Activated naive CD8-positive, alpha-beta T cell treated with anti-CD3 and anti-CD28 coated beads, Interleukin-2, amount 10 ng/mL, durations not matched to agents 7 days and 5 days (primary cell): Measurements from ENCODE around the gene COL12A1. TPM values are rescaled to one million over a fixed set of nuclear protein-coding genes. Genes with fewer than 3 reads are reported as not detected.

Source experiments
- ATAC-seq: fragments of 150-1000 bp; cut with Tn5 transposase; one replicate; pipeline ENCODE4 v1.10.0; 2021; ENCODE audit warnings: low read depth, moderate library complexity
- POLR2A ChIA-PET: fragments of 350-600 bp; sonication (Branson Sonifier 250); formaldehyde crosslinking; loops from one replicate; lab custom pipeline; 2021; ENCODE audit warnings: antibody characterized with exemption; lab: Charles Lee
- DNase-seq: peaks from one replicate; pipeline ENCODE4 v3.0.0; 2021
- H3K27ac Mint-ChIP-seq: one replicate; pipeline ENCODE4 v1.8.0; 2022; ENCODE audit warnings: mild to moderate bottlenecking, mixed read lengths
- H3K27me3 Mint-ChIP-seq: one replicate; pipeline ENCODE4 v1.8.0; 2022; ENCODE audit warnings: mild to moderate bottlenecking, moderate library complexity, mixed read lengths
- H3K36me3 Mint-ChIP-seq: one replicate; pipeline ENCODE4 v1.8.0; 2021; ENCODE audit warnings: mild to moderate bottlenecking, mixed read lengths
- H3K4me1 Mint-ChIP-seq: one replicate; pipeline ENCODE4 v1.8.0; 2021; ENCODE audit warnings: mixed read lengths
- H3K4me3 Mint-ChIP-seq: one replicate; pipeline ENCODE4 v1.8.0; 2022; ENCODE audit warnings: mild to moderate bottlenecking, moderate library complexity, mixed read lengths
- H3K9me3 Mint-ChIP-seq: one replicate; pipeline ENCODE4 v1.8.0; 2021; ENCODE audit warnings: mixed read lengths
- total RNA-seq, 2 experiments: library from RNA; stranded (reverse); gene quantifications; one replicate each; pipeline ENCODE4 v1.2.3, GENCODE V29; 2021

Gene COL12A1
- total RNA-seq = not detected

DNA sequence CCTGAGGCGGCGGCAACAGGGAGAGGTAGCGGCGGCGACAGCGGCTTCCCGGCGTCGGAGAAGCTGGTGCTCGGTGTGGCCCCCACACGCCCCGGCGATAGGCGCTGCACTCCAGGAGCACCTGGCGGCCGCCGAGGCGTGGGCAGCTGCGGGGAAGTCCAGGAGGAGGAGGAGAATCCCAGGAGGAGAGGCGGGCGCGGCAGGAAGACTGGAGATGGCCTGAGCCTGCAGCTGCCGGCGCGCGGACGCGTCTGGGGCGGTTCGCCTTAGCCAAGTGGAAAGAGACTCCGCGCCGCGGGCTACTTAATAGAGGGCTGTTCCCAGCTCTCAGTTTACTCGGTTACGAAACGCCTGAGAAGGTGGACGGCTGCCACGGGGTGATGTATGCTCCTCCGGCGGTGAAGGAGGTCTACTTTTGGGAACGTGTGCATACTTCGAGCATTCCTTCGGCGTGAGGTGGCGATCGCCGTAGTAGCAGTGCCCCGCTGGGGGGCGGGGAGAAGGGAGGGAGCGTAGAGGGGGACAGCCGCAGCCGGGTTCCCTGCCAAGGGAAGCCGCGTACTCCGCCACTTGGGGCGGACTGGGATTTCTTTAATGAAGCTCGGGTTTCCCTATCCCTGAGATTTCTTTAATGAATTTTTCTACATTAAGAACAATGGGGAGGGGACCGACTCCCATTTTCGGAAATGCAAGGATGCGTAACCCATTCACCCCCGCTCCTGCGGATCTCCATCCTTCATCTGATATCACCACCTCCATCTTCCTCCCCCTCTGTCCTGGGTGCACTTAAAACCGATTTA, at the start of gene COL12A1:
Gene COL12A1, minus strand, starts transcription at position 278 of the 800 bp plus-strand sequence. CDS start 3,261 bp downstream, outside the sequence.
- DNase-seq = peak; percentile 50
- Mint-ChIP-seq H3K9me3 (no peaks in the 10 kb centered on the region), H3K4me3 (peak within 1 kb of the TSS; percentile 63), H3K27ac (peak within 1 kb of the TSS; percentile 9), H3K4me1 (peaks cover 51% of the 10 kb centered on the region), H3K27me3 (peaks cover 85% of the 10 kb centered on the region), H3K36me3 (peaks cover 1% of the 10 kb centered on the region)
- POLR2A ChIA-PET = no interaction called here
- ATAC-seq = no peak

DNA sequence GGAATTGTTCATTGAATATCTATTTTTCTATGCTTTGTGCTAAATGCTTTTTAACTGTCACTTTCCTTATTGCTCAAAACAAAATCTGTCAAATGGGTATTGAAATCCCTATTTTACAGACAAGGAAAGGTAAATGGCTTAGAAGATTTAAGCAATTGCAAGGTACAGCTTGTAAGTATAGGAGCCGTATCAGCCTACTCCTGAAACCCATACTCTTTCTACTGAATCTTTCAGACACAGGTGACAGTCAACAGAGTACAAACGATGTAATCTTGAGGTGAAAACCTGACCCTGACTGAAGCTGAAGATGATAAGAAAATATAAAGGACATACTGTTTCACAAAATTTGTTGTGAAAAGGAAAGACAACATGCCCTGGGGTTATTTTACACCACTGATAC, 44.7 kb upstream of the COL12A1 start:
- Mint-ChIP-seq H3K9me3 (no peaks in the 10 kb centered on the region), H3K4me1 (peaks cover 2% of the 10 kb centered on the region), H3K4me3 (no peak overlapping the region), H3K27me3 (peaks cover 20% of the 10 kb centered on the region), H3K36me3 (peaks cover 6% of the 10 kb centered on the region), H3K27ac (no peak overlapping the region)
- POLR2A ChIA-PET = no interaction called here
- no peak for DNase-seq
- no peak for ATAC-seq

DNA sequence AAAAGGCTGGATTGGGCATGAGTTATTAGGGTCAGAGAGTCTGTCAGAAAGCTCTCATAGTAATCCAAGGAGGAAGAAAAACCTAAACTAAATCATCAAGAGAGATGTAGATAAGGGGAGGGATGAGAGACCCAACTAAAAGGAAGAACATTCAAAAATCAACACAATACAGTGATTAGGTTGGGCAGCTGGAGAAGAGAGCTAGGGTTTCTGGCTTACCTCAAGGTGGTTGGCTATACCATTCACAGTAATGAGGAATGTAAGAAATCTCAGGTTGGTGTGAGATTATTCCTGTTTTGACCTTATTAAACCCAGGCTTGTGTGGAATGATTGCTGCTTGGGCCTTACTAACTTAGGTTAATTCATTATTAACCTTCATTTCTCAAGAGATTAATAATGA, 44.0 kb upstream of the COL12A1 start:
- POLR2A ChIA-PET = no interaction called here
- ATAC-seq = no peak
- Mint-ChIP-seq H3K4me3 (no peak overlapping the region), H3K27me3 (peaks cover 21% of the 10 kb centered on the region), H3K27ac (no peak overlapping the region), H3K36me3 (peaks cover 6% of the 10 kb centered on the region), H3K9me3 (no peaks in the 10 kb centered on the region), H3K4me1 (peaks cover 3% of the 10 kb centered on the region)
- no peak for DNase-seq

DNA sequence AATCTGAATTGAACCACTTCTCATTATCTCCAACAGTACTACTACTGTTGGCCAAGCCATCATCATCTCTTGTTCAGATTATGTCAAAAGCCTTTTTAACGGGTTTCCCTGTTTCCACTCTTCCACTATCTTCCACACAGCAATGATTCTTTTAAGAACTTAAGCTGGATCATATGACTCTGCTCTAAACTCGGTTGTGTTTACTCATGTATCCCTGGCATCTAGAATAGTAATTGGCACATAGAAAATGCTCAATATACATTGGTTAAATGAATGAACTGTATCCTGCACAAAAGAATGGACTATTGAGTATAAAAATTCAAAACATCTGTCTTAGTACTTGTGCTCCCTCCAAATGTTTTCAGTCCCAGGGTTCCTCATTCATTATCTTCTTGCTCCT, 40.5 kb upstream of the COL12A1 start:
- ATAC-seq = no peak
- Mint-ChIP-seq H3K27me3 (peaks cover 21% of the 10 kb centered on the region), H3K4me3 (no peak overlapping the region), H3K27ac (no peak overlapping the region), H3K4me1 (peaks cover 18% of the 10 kb centered on the region), H3K36me3 (peaks cover 1% of the 10 kb centered on the region), H3K9me3 (no peaks in the 10 kb centered on the region)
- DNase-seq = no peak
- POLR2A ChIA-PET = no interaction called here

DNA sequence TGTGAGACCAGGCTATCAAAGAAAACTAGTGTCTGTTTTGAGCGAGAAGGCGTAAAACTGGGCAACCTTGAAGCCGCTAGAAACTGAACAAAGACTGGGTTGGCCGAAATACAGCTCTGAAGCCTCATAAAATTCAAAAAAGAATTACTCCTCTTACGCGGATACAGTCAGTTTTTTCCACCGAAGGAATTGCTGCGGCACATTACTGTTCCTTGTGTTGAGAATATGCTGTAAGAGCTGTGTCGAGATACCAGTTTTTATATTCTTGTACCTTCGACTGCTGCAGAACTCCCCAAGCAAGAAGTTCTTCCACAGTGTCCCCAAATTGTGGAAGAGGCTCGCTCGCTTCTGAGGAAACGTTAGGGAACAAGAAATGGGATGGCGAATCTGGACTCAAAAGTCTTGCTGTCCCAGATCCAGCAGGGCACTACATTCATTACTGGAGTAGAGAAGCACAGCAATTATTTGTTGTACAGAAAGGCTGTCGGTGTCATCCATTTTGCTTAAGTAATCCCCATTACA, 38.3 kb upstream of the COL12A1 start:
- no peak for DNase-seq
- Mint-ChIP-seq H3K27me3 (peaks cover 19% of the 10 kb centered on the region), H3K4me1 (peaks cover 21% of the 10 kb centered on the region), H3K9me3 (no peaks in the 10 kb centered on the region), H3K27ac (peak overlapping the region; percentile 100), H3K4me3 (peak overlapping the region; percentile 100), H3K36me3 (peaks cover 18% of the 10 kb centered on the region)
- POLR2A ChIA-PET = interaction anchor here (1.0 to 2.7 kb wide), 3 partner anchors 38 to 358 kb away, joined by 3 to 33 read pairs (median 7); partner anchors contain the start of genes SENP6 and TMEM30A
- peak; percentile 37 for ATAC-seq

DNA sequence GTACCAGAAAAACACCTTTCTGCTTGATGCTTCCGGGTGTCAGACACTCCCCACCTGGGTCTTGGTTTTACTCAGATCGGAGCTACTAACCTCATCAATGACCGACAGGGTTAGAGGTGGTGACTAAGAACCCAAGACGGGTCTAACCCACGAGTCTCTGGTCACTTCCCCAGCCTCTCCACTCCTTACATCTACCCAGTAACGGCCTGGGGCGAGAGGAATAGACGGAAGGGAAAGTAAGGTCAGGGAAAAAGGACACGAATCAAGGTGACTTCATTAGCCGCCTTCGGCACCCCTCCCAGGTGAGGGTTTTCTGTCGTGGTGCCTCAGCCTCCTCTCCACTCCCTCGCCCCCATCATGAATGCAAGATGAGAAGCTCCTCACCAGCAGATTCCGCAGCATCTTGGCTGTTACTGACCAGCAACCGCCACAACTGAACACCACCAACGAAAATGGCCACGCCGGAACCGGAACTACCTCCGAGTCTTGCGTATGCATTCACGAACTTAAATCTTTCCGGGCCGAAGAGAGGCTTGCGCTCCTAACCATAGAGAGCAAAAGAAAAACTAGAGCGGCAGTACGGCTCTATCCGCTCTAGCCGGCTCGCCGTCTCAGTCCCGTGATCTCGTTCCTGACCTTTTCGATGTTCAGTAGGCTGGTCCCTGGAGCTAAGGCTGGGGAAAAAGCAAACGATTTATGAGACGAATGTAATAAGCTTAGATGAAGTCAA, 37.6 kb upstream of the COL12A1 start, which contains the start of gene COX7A2:
Gene COX7A2, minus strand, starts transcription at position 469 of the 730 bp plus-strand sequence. Its CDS starts 67 bp downstream, at position 402.
- H3K9me3 Mint-ChIP-seq = no peaks in the 10 kb centered on the region
- H3K27me3 Mint-ChIP-seq = peaks cover 19% of the 10 kb centered on the region
- ATAC-seq (peak; percentile 97), DNase-seq (peak; percentile 78)
- peaks cover 21% of the 10 kb centered on the region for H3K4me1 Mint-ChIP-seq
- H3K27ac Mint-ChIP-seq = peak within 1 kb of the TSS; percentile 100
- peak within 1 kb of the TSS; percentile 100 for H3K4me3 Mint-ChIP-seq
- H3K36me3 Mint-ChIP-seq = peaks cover 22% of the 10 kb centered on the region
- POLR2A ChIA-PET = interaction anchor here (0.7 to 2.7 kb wide), 4 partner anchors 15 to 358 kb away, joined by 3 to 33 read pairs (median 5); partner anchors contain the start of genes SENP6 and TMEM30A

DNA sequence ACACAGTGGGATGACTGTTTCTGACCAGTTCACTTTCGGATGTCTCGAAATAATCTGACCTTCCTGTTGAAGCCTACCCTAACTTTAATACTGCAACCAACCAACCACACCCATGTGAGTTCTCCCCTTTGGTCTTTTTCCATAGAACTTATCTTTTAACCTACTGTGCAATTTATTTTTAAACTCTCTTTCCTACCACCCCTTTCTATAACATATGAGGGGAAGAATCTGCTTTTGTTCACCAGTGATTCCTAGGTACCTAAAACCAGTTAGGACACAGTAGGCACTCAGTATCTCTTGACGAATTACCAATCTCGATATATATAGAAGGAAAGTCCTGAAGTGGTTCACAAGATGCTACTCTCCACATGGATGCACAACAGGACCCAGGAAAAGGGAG, 30.8 kb upstream of the COL12A1 start:
- H3K27me3 Mint-ChIP-seq = no peaks in the 10 kb centered on the region
- H3K4me3 Mint-ChIP-seq = no peak overlapping the region
- no peak overlapping the region for H3K27ac Mint-ChIP-seq
- peaks cover 8% of the 10 kb centered on the region for H3K4me1 Mint-ChIP-seq
- DNase-seq (no peak), ATAC-seq (no peak)
- no peaks in the 10 kb centered on the region for H3K9me3 Mint-ChIP-seq
- H3K36me3 Mint-ChIP-seq = peaks cover 36% of the 10 kb centered on the region
- POLR2A ChIA-PET = no interaction called here

DNA sequence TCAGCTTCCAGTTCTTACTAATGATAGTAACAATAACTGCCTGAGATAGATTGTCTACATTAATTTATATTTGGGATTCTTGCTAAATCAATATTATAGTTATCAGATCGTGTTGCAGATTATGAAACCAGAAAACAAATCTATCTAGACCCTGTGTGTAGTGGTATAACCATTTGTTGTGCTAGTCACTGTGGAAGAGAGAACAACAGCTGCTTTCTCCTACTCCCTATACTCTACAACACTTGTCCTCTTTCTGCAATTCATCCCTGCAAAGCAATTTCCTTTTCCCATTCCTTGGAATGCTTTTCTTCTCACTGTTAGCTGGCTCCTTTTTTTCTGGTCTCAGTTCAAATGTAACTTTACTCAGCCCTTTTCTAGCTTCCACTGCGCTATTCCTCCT, 29.4 kb upstream of the COL12A1 start:
- ATAC-seq (no peak), DNase-seq (no peak)
- Mint-ChIP-seq H3K36me3 (peaks cover 28% of the 10 kb centered on the region), H3K27ac (no peak overlapping the region), H3K9me3 (no peaks in the 10 kb centered on the region), H3K27me3 (no peaks in the 10 kb centered on the region), H3K4me3 (no peak overlapping the region), H3K4me1 (no peaks in the 10 kb centered on the region)
- POLR2A ChIA-PET = interaction anchor here (0.5 kb wide), 1 partner anchor 1589 kb away, joined by 5 read pairs; no protein-coding TSS in a partner anchor

DNA sequence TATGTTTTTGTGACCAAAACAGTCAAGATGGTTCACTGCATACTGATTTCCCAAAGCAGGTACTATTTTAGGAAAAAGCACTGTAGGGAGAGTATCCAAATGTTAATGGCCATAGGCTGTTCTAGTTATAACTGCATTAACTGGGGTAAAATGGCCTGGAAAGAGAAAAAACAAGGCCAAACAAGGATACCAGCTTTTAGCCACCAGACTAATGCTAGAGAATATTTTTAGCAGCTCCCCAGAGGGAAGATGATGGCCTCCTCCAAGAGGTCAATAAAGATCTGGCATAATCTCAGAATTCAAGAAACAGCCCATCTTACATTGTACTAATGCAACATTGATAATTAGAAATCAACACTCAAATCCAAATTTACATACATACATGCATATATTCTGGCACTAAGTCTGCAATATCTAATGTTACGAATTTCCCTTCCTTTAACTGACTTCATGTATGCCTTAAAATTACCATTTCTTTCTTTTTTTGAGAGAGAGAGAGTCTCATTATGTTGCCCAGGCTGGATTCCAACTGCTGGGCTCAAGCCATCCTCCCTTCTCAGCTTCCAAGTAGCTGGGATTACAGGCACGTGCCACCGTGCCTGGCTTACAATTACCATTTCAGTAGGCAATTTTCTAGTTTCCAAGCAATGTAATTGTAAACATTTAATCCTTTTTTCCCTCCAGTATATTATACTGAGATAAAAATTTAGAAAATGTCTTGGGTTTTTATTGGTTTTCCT, 28.4 kb upstream of the COL12A1 start:
- no peak for DNase-seq
- H3K27ac Mint-ChIP-seq = no peak overlapping the region
- ATAC-seq = no peak
- H3K4me1 Mint-ChIP-seq = no peaks in the 10 kb centered on the region
- H3K4me3 Mint-ChIP-seq = no peak overlapping the region
- no peaks in the 10 kb centered on the region for H3K27me3 Mint-ChIP-seq
- no peaks in the 10 kb centered on the region for H3K9me3 Mint-ChIP-seq
- H3K36me3 Mint-ChIP-seq = peaks cover 20% of the 10 kb centered on the region
- POLR2A ChIA-PET = no interaction called here

DNA sequence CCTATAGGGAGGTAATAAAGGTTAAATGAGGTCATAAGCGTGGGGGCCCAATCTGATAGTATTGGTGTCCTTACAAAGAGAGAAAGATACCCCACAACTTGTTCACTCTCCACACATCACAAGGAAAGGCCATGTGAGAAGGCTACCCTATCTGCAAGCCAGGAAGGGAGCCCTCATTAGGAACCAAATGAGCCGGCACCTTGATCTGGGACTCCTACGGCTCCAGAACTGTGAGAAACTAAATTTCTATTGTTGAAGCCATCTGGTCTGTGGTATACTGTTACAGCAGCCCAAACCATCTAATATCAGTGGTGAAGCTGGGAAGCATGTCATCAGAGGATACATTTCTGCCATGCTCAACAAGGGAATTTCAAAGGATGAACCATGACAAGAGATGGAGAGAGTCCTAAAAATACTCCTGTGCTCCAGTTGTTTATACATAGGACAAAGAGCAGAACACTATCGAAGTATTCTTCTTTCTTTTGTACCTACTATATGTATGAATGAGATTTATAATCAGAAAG, 27.3 kb upstream of the COL12A1 start:
- ATAC-seq (no peak), DNase-seq (no peak)
- H3K4me1 Mint-ChIP-seq = no peaks in the 10 kb centered on the region
- H3K27ac Mint-ChIP-seq = no peak overlapping the region
- POLR2A ChIA-PET = no interaction called here
- H3K4me3 Mint-ChIP-seq = no peak overlapping the region
- H3K27me3 Mint-ChIP-seq = no peaks in the 10 kb centered on the region
- no peaks in the 10 kb centered on the region for H3K9me3 Mint-ChIP-seq
- peaks cover 13% of the 10 kb centered on the region for H3K36me3 Mint-ChIP-seq

DNA sequence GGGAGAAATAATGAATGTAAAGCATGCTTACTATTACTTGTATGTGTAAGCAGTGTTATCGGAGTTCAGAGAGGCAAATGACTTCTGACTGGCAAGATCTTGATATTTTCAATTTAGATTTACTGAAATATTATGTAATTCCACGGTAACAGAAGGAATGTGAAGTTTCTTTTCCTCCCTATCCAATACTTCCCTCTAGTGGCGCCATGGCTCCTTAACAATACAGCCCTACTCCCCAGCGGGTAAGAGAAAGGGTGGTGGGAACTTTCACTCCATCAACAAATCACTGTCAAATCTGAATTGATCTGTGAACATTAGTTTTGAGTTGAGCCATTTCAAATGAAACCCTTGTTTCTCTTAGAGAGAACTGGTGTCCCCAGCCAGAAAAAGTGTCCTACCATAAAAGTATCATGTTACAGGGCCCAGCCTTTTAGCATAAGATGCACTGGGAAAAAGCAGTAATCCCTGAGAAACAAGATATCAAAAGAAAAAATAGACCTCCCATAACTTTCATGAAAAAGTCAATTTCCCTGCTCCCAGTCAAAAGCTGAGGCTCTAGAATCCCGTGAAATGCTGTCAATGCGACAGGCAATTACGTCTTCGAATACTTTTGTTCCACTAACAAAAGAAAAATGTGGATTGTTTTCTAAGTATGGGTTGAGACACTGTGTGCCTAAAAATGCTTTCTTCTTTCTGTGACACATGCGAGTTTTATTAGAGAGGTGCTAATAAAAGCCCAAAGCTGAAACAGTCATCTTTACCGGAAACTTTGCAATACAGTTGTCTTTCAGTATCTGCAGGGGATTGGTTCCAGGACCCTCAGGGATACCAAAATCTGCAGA, 24.9 kb upstream of the COL12A1 start:
- DNase-seq (no peak), ATAC-seq (no peak)
- Mint-ChIP-seq H3K4me1 (peaks cover 4% of the 10 kb centered on the region), H3K27me3 (no peaks in the 10 kb centered on the region), H3K4me3 (no peak overlapping the region), H3K9me3 (no peaks in the 10 kb centered on the region), H3K27ac (no peak overlapping the region), H3K36me3 (no peaks in the 10 kb centered on the region)
- POLR2A ChIA-PET = no interaction called here

DNA sequence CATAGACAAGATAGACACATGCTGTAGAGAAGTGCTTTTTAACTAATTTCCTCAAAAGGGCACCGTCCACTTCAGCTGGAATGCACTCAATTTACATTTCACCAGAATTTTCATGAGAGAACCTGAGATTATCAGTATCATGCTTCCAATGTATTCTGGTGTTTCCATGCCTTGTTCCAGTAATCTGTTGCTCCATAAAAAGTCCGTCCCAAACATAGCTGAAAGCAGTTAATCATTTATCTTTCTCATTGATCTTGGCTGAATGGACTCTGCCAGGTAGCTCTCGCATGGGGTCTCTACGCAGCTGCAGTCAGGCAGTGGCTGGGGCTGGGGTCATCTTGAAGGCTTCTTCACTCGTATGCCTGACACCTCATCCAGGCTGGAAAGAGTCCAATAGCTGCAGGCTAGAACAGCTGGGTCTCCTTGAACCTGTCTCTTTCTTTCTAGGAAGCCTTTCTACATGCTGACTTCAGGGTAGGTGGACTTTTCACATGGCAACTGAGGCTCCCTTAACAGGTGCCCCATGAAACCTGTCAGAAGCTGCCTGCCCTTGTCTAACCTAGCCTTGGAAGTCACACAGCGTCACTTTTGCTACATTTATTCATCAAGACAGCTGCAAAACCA, 18.6 kb upstream of the COL12A1 start:
- Mint-ChIP-seq H3K9me3 (no peaks in the 10 kb centered on the region), H3K4me1 (peaks cover 4% of the 10 kb centered on the region), H3K27ac (no peak overlapping the region), H3K36me3 (no peaks in the 10 kb centered on the region), H3K4me3 (no peak overlapping the region), H3K27me3 (peaks cover 11% of the 10 kb centered on the region)
- POLR2A ChIA-PET = no interaction called here
- DNase-seq (no peak), ATAC-seq (no peak)
